NCI-H1105 treated with DMSO at 0.1 percent for 48 hours (cell line): ENCODE results near the gene ACOD1.
"Not testable (repeated sequence)": the region's sequence is repeated elsewhere in the genome, so short reads cannot be mapped to it uniquely, and the experiment has no call there.

ENCODE experiments used
- DNase-seq: peaks from one replicate; lab custom pipeline; 2025; lab: John Stamatoyannopoulos, UW

ACOD1 gene

DNA sequence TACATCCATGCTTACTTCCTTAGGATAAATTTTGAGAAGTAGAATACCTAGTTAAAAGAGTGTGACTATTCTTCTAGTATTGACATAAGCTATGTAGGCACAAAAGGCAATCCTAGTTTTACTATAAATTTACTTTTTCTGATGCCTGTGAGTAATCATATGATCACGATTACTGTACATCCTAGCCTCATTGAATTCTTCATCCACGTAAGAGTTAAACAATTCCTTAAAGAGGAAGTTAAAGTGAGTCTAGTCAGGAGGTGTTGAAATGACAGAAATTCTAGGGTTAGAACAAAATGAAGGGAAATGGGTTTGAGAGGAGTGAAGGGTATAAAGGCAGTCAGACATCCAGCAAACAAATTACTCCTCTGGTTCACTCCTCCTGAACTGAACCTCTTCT, at the start of gene ACOD1:
Gene ACOD1 (plus strand): TSS at position 363 of the 400 bp plus-strand sequence. CDS start 48 bp downstream, outside the sequence.
- DNase-seq: no peak

DNA sequence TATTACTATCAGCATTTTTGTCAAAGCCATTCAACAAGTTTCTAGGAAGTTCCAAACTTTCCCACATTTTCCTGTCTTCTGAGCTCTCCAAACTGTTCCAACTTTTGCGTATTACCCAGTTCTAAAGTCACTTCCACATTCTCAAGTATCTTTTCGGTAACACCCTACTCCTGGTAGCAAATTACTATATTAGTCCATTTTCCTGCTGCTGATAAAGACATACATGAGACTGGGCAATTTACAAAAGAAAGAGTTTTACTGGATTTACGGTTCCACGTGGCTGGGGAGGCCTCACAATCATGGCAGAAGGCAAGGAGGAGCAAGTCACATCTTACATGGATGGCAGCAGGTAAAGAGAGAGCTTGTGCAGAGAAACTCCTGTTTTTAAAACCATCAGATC, 49.2 kb upstream of the ACOD1 start:
- not testable (repeated sequence) for DNase-seq

DNA sequence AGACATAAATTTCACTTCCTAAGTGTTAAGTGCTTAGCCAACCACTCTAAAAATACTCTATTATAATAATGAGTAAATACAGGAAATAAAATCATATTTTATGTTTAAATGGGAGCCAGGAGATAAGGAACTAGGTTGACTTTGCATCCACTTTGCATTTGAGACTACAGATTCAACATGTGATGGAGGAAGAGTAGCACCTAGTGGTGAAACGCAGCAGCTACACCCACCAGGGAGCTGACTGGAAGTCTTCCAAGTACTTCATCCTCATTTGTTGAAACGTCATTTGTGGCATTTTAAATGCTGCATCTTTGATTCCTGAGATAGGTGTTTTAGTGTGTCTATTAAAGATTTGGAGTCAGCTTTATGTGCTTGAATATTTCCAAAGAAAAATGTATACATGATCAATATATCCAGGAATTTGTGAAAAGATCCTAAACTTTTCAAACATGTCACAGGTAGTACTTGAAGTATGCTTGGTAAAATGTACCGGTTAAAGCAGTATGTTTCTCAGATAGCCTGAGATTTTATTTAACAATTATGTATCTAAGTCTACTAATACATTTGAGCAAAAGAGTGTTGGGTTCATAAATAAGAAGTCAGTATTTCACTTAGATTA, 44.7 kb upstream of the ACOD1 start:
- DNase-seq: peak; percentile 50

DNA sequence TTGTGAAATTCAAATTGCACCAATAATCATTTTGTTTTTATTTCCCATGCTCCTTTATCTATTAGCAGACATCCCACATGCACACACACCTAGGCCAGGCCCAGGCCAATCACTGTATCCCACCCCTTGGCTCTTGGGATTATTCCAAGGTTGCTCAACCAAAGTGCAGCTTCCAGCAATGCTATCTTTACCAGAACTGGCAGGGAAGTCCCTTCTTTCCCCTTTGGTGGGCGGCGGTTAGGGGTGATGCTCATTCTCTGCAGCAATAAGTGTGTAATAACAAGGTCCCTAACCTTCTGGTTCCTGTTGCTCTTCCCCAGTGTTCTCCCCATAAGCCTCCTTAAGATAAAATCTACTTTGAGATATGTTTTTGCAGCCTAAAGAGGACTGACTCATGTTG, 43.8 kb upstream of the ACOD1 start:
- no peak for DNase-seq

DNA sequence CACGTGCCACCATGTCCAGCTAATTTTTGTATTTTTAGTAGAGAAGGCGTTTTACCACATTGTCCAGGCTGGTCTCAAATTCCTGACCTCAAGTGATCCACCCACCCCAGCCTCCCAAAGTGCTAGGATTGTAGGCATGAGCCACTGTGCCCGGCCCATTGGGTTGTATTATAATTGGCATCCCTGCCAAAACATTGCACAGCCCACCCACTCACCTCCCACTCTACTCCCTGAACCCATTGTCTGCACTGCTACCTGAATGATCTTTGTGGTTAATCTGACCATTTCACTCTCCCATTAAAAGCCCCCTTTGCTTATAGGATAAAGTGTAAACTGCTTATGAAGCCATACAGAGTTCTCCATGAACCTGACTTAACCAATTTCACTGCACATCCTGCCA, 35.8 kb upstream of the ACOD1 start:
- DNase-seq: no peak

DNA sequence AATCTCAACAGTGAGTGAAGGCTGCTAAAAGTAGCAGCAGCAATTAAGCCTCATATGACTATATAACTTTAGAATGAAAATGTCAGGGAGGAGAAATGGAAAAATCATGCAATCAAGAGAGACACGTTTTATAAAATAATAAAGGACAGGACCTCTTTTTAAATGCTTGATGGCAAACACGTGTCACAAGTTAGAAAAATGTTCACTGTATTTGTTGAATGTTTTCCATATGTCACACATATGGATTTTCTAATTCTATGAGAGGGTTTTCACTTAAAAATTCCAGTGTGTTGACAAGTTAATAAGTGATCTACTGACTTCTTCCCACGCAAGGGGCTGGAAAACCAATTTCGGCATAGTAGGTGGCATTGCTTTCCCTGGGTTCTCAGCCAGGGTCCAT, 34.4 kb upstream of the ACOD1 start:
- DNase-seq: no peak

DNA sequence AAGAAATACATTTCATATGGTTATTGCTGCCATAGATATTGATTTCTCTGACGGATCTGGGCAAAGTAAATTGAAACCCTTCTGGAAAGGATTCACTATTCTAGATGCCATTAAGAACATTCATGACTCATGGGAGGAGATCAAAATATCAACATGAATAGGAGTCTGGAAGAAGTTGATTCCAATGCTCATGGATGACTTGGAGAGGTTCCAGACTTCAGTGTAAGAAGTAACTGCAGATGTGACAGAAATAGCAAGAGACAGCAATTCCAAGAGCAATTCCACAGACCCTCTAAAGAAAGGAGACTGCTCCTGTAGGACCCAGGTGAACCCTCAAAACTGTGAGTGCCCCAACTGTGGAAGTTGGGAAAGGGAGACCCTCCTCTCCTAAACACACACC, 31.2 kb upstream of the ACOD1 start:
- no peak for DNase-seq

DNA sequence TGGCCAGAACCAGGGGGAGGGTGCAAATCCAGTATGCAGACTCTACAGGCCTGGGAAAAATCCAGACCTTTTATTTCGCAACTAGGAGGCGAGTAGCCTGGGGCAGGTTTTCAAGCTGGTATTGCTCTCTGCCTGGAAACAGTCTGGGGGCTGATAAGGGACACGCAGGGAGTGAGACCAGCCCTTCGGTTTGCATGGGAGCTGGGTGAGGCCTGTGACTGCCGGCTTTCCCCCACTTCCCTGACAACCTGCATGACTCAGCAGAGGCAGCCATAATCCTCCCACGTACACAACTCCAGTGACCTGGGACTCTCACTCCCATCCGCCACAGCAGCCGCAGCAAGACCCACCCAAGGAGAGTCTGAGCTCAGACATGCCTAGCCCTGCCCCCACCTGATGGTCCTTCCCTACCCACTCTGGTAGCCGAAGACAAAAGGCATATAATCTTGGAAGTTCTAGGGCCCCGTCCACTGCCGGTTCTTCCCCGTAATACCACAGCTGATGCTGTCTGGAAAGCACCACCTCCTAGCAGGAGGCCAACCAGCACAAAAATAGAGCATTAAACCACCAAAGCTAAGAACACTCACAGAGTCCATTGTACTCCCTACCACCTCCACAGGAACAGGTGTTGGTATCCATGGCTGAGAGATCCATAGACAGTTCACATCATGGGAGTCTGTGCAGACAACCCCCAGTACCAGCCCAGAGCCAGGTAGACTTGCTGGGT, 30.4 kb upstream of the ACOD1 start:
- DNase-seq: not testable (repeated sequence)

DNA sequence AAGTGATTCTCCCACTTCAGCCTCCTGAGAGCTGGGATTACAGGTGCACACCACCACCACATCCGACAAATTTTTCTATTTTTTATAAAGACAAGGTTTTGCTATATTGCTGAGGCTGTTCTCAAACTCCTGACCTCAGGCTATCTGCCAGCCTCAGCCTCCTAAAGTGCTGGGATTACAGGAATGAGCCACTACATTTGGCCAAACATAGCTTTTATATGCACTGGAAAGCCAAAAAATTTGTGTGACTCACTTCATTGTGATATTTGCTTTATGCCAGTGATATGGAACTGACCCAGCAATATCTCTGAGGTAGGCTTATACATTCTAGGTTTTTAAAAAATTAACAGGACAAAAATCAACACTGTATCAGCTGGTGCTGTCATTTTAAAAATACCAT, 26.8 kb upstream of the ACOD1 start:
- DNase-seq: no peak

DNA sequence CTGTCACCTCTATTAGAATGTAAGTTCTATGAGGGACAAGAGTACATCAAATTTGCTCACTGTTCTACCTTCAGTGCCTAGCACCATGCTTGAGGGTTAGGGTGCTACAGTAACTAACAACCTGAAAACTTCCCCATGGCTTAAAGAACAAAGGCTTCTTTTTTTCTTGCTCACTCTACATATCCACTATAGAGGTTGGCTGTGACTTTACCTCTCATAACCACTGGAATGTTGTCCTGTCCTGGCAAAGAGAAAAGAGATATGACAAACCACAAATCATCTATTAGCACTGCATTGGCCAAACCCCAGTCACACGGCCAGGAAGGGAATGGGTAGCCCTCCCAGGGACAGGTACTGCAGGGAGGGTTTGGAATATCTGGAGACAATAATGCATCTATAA, 23.2 kb upstream of the ACOD1 start:
- DNase-seq: no peak

DNA sequence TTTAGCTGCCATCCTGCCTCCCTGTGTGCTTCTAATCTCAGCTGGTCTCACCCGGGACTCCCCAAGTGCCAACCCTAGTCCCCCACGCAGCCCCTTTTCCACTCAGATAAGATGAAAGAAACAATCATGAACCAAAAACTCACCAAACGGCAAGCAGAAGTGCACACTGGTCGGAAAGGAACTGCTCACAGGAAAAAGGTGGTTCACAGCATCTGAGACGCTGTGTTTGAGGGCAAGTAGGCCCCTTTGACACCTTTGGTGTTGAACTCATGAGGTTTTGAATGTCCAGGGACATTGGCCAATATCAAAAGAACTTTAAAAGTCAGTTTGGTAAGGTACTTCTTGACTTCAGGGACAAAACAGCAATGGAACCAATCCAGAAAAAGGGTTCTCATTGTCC, 20.4 kb upstream of the ACOD1 start:
- DNase-seq: no peak

DNA sequence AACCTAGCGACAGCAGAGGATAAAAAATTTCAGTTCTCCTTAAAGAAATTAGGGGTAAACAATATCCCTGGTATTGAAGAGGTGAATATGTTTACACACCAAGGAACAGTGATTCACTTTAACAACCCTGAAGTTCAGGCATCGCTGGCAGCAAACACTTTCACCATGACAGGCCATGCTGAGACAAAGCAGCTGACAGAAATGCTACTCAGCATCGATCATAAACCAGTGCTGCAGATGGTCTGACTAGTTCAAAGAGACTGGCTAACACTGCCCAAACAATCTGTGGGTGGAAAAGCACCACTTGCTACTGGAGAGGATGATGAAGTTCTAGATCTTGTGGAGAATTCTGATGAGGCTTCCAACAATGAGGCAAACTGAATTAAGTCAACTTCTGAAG, 19.9 kb upstream of the ACOD1 start:
- no peak for DNase-seq

DNA sequence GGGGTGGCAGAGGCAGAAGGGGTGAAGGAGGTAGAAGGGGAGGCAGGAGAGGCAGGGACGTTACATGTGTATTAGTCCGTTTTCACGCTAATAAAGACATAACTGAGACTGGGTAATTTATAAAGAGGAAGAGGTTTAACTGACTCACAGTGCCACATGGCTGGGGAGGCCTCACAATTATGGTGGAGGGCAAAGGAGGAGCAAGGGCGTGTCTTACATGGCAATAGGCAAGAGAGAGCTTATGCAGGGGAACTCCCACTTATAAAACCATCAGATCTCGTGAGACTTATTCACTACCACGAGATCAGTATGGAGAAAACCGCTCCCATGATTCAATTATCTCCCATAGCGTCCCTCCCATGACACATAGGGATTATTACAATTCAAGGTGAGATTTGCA, 19.0 kb upstream of the ACOD1 start:
- no peak for DNase-seq

DNA sequence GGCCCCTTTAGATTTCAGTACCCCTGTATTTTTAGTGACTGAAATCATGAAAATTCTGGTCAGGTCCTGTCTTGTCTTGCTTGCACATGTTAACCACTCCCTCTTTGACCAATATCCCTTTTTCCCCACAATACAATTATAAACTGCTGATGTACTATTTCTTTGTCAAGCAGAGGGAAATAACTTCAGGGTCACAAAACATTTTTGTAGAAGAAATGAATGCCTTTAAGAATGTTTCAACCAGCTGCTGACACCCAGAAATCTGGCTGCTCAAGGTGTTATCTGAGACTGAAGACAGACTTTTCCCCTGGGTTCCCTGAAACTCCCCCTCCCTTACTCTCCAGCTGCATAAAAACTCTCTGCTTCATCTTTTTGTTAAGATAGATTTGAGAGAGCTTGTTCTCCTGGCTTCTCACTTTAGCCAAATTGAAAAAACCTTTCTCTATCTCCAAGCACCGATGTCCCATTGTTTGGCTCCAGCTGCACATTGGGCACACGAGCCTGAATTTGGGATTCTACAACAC, 18.4 kb upstream of the ACOD1 start:
- DNase-seq: no peak

DNA sequence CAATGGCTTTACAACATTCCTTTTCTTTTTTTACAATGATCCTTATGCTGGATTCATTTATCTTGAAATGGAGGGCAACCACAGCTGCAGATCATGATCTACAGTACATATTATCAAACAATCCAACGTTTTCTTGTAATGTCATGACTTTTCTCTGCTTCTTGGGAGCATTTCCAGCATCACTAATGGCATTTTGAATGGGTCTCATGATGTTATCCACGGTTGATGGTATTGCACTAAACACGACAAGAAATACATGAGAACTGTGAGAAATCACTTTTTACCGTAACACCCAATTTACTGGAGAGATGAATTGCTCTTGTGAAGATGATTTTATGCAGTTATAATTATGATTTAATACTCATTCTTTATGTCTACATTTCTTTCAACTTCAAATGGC, 16.2 kb upstream of the ACOD1 start:
- no peak for DNase-seq

DNA sequence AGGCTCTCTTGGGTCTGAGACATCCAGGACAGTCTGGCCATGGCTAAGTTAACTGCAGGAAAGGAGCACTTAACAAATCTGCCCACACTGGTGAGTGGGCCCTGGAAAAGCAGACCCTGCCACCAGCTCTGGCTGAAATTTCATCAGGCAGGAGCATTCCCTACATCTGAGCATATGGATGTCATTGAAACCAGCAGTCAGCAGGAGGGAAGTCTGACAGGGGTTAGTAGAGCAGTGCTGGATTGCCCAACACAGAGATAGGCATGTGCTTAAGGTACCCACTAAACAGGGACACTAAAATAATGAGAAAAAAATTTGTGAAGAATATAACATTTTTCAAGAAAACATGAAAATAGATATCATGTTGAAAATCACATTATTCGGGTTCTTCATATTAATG, 13.6 kb upstream of the ACOD1 start:
- no peak for DNase-seq

DNA sequence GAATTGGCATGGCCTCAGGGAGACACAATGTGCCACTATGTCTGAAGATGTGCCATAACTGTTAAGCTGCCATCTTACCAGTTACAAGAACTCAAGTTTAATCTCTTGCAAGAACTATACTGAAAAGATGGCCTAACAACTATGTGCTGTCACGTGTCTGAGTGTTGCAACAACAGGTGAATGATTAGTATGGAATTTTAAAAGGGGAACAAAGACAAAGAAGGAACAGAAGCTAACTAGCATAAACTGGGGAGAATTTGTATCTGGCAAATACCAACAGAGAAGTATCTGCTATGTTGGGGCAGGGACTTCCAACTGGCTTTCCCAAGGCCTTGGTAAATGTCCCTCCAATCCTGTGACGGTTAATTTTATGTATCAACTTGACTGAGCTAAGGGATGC, 11.5 kb upstream of the ACOD1 start:
- no peak for DNase-seq

DNA sequence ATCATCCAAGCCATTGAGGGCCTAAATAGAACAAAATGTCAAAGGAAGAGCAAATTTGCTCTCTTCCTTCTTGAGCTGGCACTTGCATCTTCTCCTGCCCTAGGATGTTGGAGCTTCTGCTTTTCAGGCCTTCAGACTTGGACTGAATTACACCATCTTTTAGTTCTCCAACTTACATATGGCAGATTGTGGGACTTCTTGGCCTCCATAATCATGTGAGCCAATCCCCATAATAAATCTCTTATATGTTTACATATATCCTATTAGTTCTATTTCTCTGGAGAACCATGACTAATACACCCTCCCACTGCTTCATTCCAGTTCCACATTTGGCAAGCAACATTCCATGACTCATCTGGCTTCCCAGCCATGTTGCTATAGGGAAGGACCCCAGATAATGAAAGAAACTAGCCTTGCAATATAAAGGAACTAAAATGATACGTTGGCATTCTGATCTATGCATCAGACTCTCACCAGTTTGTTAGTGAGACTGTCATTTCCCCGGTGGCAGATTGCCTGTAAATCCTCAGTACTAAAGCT, 11.0 kb upstream of the ACOD1 start:
- no peak for DNase-seq

DNA sequence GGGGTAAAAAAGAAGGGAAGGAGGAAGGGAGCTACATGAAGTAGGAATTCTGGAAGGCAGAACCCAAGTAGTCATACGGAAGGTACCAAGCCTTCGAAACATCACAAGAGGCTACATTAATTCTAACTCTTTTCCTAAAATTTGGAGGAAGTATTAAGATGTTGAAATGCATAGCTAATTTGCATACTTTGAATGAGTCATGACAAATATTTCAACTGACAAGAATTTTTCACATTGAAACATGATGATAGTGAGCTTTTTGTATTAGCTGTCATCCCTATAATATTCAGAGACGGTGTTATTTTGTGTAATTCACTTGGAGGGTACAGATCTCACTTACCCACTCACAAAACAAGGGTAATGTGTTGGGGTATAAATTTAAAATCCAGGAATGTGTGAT, 9.1 kb upstream of the ACOD1 start:
- no peak for DNase-seq

DNA sequence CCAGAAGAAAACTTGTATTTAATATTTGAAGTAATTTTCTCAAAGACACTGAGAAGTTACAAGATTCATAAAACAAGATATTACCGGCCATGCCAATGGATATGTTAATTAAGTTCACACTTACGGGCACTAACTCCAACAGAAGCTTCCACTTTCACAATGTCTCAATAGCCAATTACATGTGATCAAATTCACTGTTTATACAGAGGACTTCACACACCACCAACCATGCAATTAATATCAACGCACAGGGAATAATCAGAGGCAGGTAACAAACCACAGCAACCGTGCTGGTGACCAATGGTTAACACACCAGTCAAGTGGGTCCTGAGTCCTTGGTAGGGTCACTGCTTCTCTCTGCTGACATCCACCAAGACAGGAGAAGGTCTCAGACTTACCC, 5.9 kb upstream of the ACOD1 start:
- DNase-seq: no peak

DNA sequence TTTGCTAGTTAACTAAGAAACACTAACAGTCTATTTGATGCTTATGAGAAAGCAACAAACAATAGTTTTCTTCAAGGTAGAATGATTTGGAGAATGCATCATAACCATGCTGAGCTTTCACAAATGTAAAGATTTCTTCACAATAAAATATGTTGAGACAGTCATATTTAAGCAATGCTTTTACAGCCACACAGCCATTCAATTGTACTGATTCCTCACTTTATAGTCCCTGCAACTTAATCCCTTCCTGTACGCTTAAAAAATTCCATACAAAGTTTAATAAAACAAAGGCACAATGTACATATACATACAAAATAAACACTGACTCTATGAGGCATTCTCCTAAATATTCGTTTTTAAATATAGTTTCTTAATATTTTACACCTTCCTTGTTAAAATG, 4.7 kb upstream of the ACOD1 start:
- DNase-seq: no peak

DNA sequence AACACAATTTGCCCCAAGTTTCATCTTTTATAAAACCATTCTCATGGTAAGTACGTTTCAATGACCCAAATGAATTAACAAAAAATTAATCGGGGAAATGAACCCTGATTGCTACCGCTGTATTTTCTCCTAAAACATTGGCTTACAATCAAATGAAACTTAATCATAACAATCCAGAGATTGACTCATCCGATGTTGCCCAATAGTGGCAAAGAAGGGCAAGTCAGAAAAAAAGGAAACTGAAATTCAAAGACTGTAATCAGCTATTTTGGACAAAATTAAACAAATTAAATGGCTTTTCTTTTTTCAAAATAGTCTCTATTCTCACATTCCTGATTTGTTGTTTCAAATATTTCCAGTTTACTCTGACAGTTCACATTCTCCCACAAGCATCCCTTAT, 3.9 kb upstream of the ACOD1 start:
- DNase-seq: no peak

DNA sequence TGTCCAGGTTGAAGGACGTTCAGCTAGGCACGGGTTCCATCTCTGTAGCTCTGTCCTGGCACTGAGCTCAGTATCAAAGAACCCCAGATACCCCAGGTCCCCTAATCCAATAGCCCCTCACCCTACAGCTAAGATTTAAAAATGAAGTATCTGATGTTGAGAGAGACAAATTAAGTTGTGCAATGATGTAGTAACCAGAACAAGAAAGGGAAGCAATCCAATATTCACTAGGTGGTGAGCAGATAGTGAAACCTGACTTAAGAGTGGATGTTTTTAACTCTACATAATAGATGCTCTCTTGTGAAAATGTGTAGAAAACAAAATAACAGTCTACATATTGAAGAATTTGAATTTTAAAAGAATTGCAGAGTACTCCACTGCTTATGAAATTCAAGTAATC, 1.8 kb downstream of the ACOD1 start:
- no peak for DNase-seq

DNA sequence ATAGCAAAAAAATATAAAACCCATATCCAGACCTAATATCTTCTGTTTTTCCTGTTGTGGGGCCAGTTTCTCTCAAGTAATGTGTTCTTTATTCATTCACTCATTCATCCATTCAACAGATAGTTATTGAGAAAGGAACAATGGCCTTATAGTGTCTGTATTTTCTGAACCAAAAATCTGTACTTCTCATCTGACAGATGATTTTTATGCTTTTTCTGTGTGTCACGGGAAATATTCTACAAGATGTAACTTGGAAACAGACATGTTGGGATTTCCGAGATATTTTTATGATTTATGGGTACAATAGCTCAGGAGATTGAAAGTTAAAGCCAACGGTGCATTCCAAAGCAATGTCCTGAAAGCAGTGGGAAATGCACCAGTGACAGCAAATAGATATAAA, 5.7 kb downstream of the ACOD1 start:
- DNase-seq: no peak
